Hepatocyte (in vitro differentiated cells): ENCODE results near the gene PROSER2.

Experiments
- EZH2 ChIP-seq: fragments of 200-600 bp; sonication (generic); IDR thresholded peaks from 2 replicates; pipeline ENCODE4 v1.6.1; 2016; ENCODE audit warnings: antibody characterized with exemption, mild to moderate bottlenecking, borderline replicate concordance
- EZH2phosphoT487 ChIP-seq: fragments of 200-600 bp; sonication (generic); IDR thresholded peaks from one replicate; pipeline ENCODE4 v1.6.1; 2018; ENCODE audit warnings: antibody characterized with exemption, mild to moderate bottlenecking, low read depth, moderate library complexity; ENCODE audit not compliant: unreplicated experiment, severe bottlenecking
- TF ChIP-seq, protein P1 (sequence below): fragments of 200-600 bp; sonication (generic); IDR thresholded peaks from 2 replicates; pipeline ENCODE4 v1.5.1; 2016; ENCODE audit warnings: antibody characterized with exemption, mild to moderate bottlenecking; ENCODE audit not compliant: poor library complexity

DNA sequence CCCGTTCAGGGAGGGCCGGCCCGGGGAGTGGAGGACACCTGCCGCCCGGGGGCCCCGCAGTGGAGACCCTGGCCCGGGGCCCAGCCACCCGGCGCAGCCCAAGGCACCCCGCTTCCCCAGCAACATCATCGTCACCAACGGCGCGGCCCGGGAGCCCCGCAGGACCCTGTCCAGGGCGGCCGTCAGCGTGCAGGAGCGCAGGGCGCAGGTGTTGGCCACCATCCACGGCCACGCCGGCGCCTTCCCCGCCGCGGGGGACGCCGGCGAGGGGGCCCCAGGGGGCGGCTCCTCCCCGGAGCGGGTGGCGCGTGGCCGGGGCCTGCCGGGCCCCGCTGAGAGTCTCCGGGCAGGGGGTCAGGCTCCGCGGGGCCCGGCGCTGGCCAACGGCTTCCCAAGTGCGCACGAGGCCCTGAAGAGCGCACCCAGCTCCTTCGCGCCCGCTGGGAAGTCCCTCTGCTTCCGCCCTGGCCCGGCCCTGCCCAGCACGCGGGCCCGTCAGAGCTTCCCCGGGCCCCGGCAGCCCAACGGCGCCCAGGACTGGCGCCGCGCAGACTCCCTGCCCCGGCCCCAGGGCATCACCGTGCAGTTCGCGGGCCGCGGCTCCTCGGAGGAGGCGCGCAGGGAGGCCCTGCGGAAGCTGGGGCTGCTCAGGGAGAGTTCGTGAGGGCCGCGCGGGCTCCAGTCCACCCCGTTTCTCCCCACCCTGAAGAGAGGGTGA lies 46.7 kb downstream of the PROSER2 start:
- TF ChIP-seq, protein P1, sequence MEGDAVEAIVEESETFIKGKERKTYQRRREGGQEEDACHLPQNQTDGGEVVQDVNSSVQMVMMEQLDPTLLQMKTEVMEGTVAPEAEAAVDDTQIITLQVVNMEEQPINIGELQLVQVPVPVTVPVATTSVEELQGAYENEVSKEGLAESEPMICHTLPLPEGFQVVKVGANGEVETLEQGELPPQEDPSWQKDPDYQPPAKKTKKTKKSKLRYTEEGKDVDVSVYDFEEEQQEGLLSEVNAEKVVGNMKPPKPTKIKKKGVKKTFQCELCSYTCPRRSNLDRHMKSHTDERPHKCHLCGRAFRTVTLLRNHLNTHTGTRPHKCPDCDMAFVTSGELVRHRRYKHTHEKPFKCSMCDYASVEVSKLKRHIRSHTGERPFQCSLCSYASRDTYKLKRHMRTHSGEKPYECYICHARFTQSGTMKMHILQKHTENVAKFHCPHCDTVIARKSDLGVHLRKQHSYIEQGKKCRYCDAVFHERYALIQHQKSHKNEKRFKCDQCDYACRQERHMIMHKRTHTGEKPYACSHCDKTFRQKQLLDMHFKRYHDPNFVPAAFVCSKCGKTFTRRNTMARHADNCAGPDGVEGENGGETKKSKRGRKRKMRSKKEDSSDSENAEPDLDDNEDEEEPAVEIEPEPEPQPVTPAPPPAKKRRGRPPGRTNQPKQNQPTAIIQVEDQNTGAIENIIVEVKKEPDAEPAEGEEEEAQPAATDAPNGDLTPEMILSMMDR = no peak
- TF ChIP-seq EZH2phosphoT487 (no peak), EZH2 (no peak)
